ENCODE results near the gene KIAA1143. TPM values are rescaled to one million over a fixed set of nuclear protein-coding genes. Genes with fewer than 3 reads are reported as not detected.

Gene KIAA1143
- total RNA-seq = 11.0 and 11.3 TPM in 2 replicates

DNA sequence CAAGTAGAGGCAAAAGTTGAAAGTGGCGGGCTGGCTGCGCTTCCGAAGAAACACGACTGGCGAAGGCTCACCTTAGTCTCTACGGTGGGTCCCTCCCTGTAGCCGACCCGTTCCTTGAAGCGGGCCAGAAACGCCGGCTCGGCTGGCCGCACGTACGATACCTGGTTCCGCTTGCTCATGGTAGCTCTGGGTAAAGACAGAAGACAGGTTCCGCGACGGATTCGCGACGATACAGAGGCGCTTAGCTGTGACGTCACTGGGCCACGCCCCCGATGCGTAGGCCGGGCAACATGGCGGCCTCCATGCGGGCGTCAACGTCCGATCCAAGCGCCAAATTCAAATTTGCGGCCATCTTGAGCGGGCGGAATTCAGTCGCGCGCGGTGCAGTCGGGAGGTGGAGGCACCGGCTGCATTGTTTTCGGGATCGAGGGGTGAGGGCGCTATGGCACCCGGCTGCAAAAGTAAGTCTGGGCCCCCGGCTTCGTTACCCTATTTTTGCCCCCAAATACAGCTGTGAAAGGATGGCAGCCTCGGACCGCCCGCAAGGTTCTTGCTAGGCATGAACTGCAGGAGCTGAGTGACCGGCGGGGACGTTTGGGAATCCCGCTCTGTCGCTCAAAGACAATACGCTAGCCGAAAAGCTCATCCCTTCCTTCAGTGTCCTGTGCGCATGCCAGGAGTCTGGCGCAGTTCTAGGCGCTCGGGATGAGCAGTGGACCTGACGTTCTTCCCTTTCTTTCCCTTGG, at the start of gene KIAA1143, which contains the start of gene KIF15:
Gene KIAA1143, minus strand, starts transcription at position 196 of the 746 bp plus-strand sequence. Its CDS starts 17 bp downstream, at position 179.
Gene KIF15, plus strand, starts transcription at position 371 of the 746 bp plus-strand sequence. Its CDS starts 72 bp downstream, at position 443.
- H3K4me3 ChIP-seq (ENCODE audit: low read depth, low read length) = peak within 1 kb of the TSS; percentile 71
- TF ChIP-seq, protein P1, sequence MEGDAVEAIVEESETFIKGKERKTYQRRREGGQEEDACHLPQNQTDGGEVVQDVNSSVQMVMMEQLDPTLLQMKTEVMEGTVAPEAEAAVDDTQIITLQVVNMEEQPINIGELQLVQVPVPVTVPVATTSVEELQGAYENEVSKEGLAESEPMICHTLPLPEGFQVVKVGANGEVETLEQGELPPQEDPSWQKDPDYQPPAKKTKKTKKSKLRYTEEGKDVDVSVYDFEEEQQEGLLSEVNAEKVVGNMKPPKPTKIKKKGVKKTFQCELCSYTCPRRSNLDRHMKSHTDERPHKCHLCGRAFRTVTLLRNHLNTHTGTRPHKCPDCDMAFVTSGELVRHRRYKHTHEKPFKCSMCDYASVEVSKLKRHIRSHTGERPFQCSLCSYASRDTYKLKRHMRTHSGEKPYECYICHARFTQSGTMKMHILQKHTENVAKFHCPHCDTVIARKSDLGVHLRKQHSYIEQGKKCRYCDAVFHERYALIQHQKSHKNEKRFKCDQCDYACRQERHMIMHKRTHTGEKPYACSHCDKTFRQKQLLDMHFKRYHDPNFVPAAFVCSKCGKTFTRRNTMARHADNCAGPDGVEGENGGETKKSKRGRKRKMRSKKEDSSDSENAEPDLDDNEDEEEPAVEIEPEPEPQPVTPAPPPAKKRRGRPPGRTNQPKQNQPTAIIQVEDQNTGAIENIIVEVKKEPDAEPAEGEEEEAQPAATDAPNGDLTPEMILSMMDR (IDR thresholded peaks at IDR 0.05; ENCODE audit: insufficient read depth, low read length, severe bottlenecking) = no peak
- H3K36me3 ChIP-seq (ENCODE audit: control insufficient read depth, insufficient read depth, low read length) = peaks cover 2% of the 10 kb centered on the region
- H3K27me3 ChIP-seq (ENCODE audit: control insufficient read depth, insufficient read depth, low read length) = no peaks in the 10 kb centered on the region
- FAIRE-seq (no peak), DNase-seq (ENCODE audit: low read depth) (peak; percentile 86)

DNA sequence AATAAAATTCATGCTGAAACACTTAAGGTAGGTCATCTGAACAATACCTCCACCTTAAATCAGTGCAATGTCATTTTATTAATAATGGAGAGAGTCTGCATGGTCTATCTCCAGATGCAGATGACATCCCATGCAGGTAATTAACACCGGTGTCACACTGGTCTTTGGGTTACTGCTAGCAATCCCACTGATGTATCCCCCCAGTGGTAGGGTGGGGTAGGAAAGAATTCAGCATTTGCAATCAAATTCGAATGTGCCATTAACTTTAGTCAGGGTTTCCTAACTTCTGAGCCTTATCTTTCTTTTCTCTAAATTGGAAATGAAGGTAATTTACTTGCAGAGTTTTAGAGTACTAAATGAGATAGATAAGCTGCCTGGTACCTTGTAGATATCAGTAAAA, 44.5 kb upstream of the KIAA1143 start:
- FAIRE-seq = no peak
- Histone ChIP-seq H3K4me3 (ENCODE audit: low read depth, low read length) (no peak overlapping the region), H3K36me3 (ENCODE audit: control insufficient read depth, insufficient read depth, low read length) (no peaks in the 10 kb centered on the region), H3K27me3 (ENCODE audit: control insufficient read depth, insufficient read depth, low read length) (no peaks in the 10 kb centered on the region)
- DNase-seq (ENCODE audit: low read depth) = no peak
- TF ChIP-seq, protein P1 (IDR thresholded peaks at IDR 0.05; ENCODE audit: insufficient read depth, low read length, severe bottlenecking) = no peak

- H3K36me3 ChIP-seq (ENCODE audit: control insufficient read depth, insufficient read depth, low read length) = no peaks in the 10 kb centered on the region
- FAIRE-seq = no peak
- TF ChIP-seq, protein P1 (IDR thresholded peaks at IDR 0.05; ENCODE audit: insufficient read depth, low read length, severe bottlenecking) = no peak
- no peak overlapping the region for H3K4me3 ChIP-seq (ENCODE audit: low read depth, low read length)
- no peak for DNase-seq (ENCODE audit: low read depth)
- no peaks in the 10 kb centered on the region for H3K27me3 ChIP-seq (ENCODE audit: control insufficient read depth, insufficient read depth, low read length)
Measured at GRCh38 chr3:44803298-44803697, 41.9 kb upstream of the KIAA1143 start.

GRCh38 chr3:44802011-44802410, 40.6 kb upstream of the KIAA1143 start:
- Histone ChIP-seq H3K4me3 (ENCODE audit: low read depth, low read length) (no peak overlapping the region), H3K36me3 (ENCODE audit: control insufficient read depth, insufficient read depth, low read length) (no peaks in the 10 kb centered on the region), H3K27me3 (ENCODE audit: control insufficient read depth, insufficient read depth, low read length) (no peaks in the 10 kb centered on the region)
- no peak for FAIRE-seq
- TF ChIP-seq, protein P1 (IDR thresholded peaks at IDR 0.05; ENCODE audit: insufficient read depth, low read length, severe bottlenecking) = no peak
- no peak for DNase-seq (ENCODE audit: low read depth)

GRCh38 chr3:44795197-44795596, 33.8 kb upstream of the KIAA1143 start:
- DNase-seq (ENCODE audit: low read depth) (no peak), FAIRE-seq (no peak)
- TF ChIP-seq, protein P1 (IDR thresholded peaks at IDR 0.05; ENCODE audit: insufficient read depth, low read length, severe bottlenecking) = no peak
- H3K27me3 ChIP-seq (ENCODE audit: control insufficient read depth, insufficient read depth, low read length) = no peaks in the 10 kb centered on the region
- H3K36me3 ChIP-seq (ENCODE audit: control insufficient read depth, insufficient read depth, low read length) = no peaks in the 10 kb centered on the region
- no peak overlapping the region for H3K4me3 ChIP-seq (ENCODE audit: low read depth, low read length)
